Stimulated activated CD8-positive, alpha-beta memory T cell treated with anti-CD3 and anti-CD28 coated beads, Interleukin-15, amount 100 ng/mL, for 1 hour (primary cell): Measurements from ENCODE around the gene ADGRG3.
"Not testable (repeated sequence)": the region's sequence is repeated elsewhere in the genome, so short reads cannot be mapped to it uniquely, and the experiment has no call there.

Experiments used
- DNase-seq: peaks from one replicate; pipeline ENCODE4 v3.0.0-alpha.2; 2020; ENCODE audit warnings: low read depth

ADGRG3 gene

GRCh38 chr16:57721356-57722209, 53.5 kb downstream of the ADGRG3 start:
- DNase-seq = no peak

- DNase-seq = no peak
Observed at GRCh38 chr16:57722210-57722499, 54.0 kb downstream of the ADGRG3 start.

- no peak for DNase-seq
Observed at GRCh38 chr16:57722651-57723050, 54.5 kb downstream of the ADGRG3 start.

- no peak for DNase-seq
Observed at GRCh38 chr16:57723170-57723569, 55.1 kb downstream of the ADGRG3 start.

- no peak for DNase-seq
Observed at GRCh38 chr16:57724531-57724930, 56.4 kb downstream of the ADGRG3 start.

GRCh38 chr16:57725151-57725550, 57.0 kb downstream of the ADGRG3 start:
- DNase-seq = no peak

- DNase-seq = no peak
Observed at GRCh38 chr16:57725554-57725953, 57.4 kb downstream of the ADGRG3 start.

- no peak for DNase-seq
Observed at GRCh38 chr16:57725976-57726375, 57.9 kb downstream of the ADGRG3 start.

- no peak for DNase-seq
Observed at GRCh38 chr16:57726433-57726947, 58.4 kb downstream of the ADGRG3 start.

- no peak for DNase-seq
Observed at GRCh38 chr16:57727610-57728009, 59.5 kb downstream of the ADGRG3 start.

- DNase-seq = no peak
Observed at GRCh38 chr16:57728336-57729181, 60.5 kb downstream of the ADGRG3 start.

GRCh38 chr16:57729182-57729484, 61.0 kb downstream of the ADGRG3 start:
- no peak for DNase-seq

- DNase-seq = not testable (repeated sequence)
Observed at GRCh38 chr16:57729852-57730251, 61.7 kb downstream of the ADGRG3 start.

- DNase-seq = no peak
Observed at GRCh38 chr16:57730771-57731730, 62.9 kb downstream of the ADGRG3 start.

- DNase-seq = no peak
Observed at GRCh38 chr16:57732037-57732436, 63.9 kb downstream of the ADGRG3 start.

GRCh38 chr16:57732714-57733113, 64.6 kb downstream of the ADGRG3 start:
- DNase-seq = no peak

GRCh38 chr16:57734308-57734924, 66.3 kb downstream of the ADGRG3 start:
- no peak for DNase-seq

- DNase-seq = peak; percentile 93
Observed at GRCh38 chr16:57734925-57735754, 67.0 kb downstream of the ADGRG3 start.

- DNase-seq = no peak
Observed at GRCh38 chr16:57735755-57736418, 67.8 kb downstream of the ADGRG3 start, which contains the start of gene KATNB1. Gene KATNB1 (plus strand): TSS chr16:57735770. CDS start chr16:57737244, 1,474 bp downstream.
